GM12878 (cell line): ENCODE data around the gene CLTRN. TPM values are rescaled to one million over a fixed set of nuclear protein-coding genes. Genes with fewer than 3 reads are reported as not detected.

Experiments
- BCL11A ChIP-seq: IDR thresholded peaks from 2 replicates; pipeline ENCODE4 v1.6.1; 2011; ENCODE audit warnings: low read depth, low read length
- CBX5 ChIP-seq: sonication (generic); IDR thresholded peaks from 2 replicates; pipeline ENCODE4 v1.6.1; 2016; ENCODE audit warnings: low read depth, moderate library complexity, mild to moderate bottlenecking, inconsistent platforms
- E4F1 ChIP-seq: fragments of 450-650 bp; IDR thresholded peaks from 2 replicates; pipeline ENCODE4 v1.6.1; 2018; ENCODE audit warnings: borderline replicate concordance, mild to moderate bottlenecking; ENCODE audit not compliant: partially characterized antibody
- IKZF2 ChIP-seq, 2 experiments: fragments of 450-650 bp; IDR thresholded peaks; 2 replicates each; pipeline ENCODE4 v1.6.1; 2017; ENCODE audit warnings: mild to moderate bottlenecking in 2 of 2, moderate library complexity in 2 of 2
- JUND ChIP-seq: IDR thresholded peaks from 2 replicates; pipeline ENCODE4 v1.6.1; 2012; ENCODE audit warnings: low read depth, mild to moderate bottlenecking, low read length, improper control_type of control experiment, moderate library complexity
- KDM1A ChIP-seq: fragments of 200-600 bp; sonication (generic); IDR thresholded peaks from 2 replicates; pipeline ENCODE4 v1.6.1; 2016; ENCODE audit warnings: borderline replicate concordance
- MAX ChIP-seq: IDR thresholded peaks from 2 replicates; pipeline ENCODE4 v1.6.1; 2012; ENCODE audit warnings: low read depth, low read length, improper control_type of control experiment
- NFYB ChIP-seq: IDR thresholded peaks from 2 replicates; pipeline ENCODE4 v1.6.1; 2011; ENCODE audit warnings: low read depth, mild to moderate bottlenecking, low read length, improper control_type of control experiment, moderate library complexity; ENCODE audit not compliant: insufficient read depth
- NKRF ChIP-seq: fragments of 450-650 bp; conservative IDR thresholded peaks from 2 replicates; pipeline ENCODE4 v1.6.1; 2017; ENCODE audit warnings: mild to moderate bottlenecking, moderate library complexity
- POLR2A ChIP-seq: IDR thresholded peaks from 2 replicates; pipeline ENCODE4 v1.6.1; 2011; ENCODE audit warnings: low read depth, mild to moderate bottlenecking, low read length
- SREBF1 ChIP-seq: IDR thresholded peaks from 2 replicates; pipeline ENCODE4 v1.6.1; 2012; ENCODE audit warnings: mild to moderate bottlenecking, low read length
- ZBTB11 ChIP-seq: fragments of 450-650 bp; formaldehyde crosslinking; IDR thresholded peaks from 2 replicates; pipeline ENCODE4 v1.5.0; 2022; ENCODE audit warnings: mild to moderate bottlenecking, missing genetic modification characterization
- ZBTB33 ChIP-seq: fragments of 450-650 bp; IDR thresholded peaks from 2 replicates; pipeline ENCODE4 v1.6.1; 2017; ENCODE audit warnings: mild to moderate bottlenecking
- ZNF207 ChIP-seq: fragments of 450-650 bp; IDR thresholded peaks from 2 replicates; pipeline ENCODE4 v1.6.1; 2014; ENCODE audit warnings: antibody characterized with exemption, mild to moderate bottlenecking, borderline replicate concordance
- polyA plus RNA-seq, 11 experiments: library from polyadenylated mRNA; depleted of rRNA in 4 of 11; unstranded in 6 of 11; stranded (reverse) in 5 of 11; fragments of >200 nt; fragmentation: Nextera tagmentation in 4 of 11; fragmentation: Illumina TruSeq in 1 of 11; extraction: Ambion mirVana in 4 of 11; extraction: Trizol in 1 of 11; gene quantifications; 1 replicate in 1 of 11; 2 replicates in 10 of 11; pipeline versions ENCODE4 v1.2.1 to v1.2.3, GENCODE V29; 2011 to 2016; ENCODE audit warnings: inconsistent platforms in 2 of 11, missing spikeins in 2 of 11, low read depth in 1 of 11
- total RNA-seq, 4 experiments: library from RNA; depleted of rRNA in 3 of 4; stranded (reverse); fragments of >200 nt in 3 of 4; fragmentation: Illumina TruSeq in 1 of 4; extraction: Trizol in 1 of 4; gene quantifications; 2 replicates each; pipeline versions ENCODE4 v1.2.1 to v1.2.3, GENCODE V29; 2013 to 2021
- TF ChIP-seq, protein P1 (sequence below): fragments of 150-350 bp; IDR thresholded peaks from 2 replicates; pipeline ENCODE4 v1.6.1; 2016; ENCODE audit warnings: low read depth, low read length
- TF ChIP-seq, protein P2 (sequence below): IDR thresholded peaks from 2 replicates; pipeline ENCODE4 v1.6.1; 2012; ENCODE audit warnings: low read depth, low read length, improper control_type of control experiment

Gene CLTRN
- total and polyA plus RNA-seq, 10 of the 15 experiments (the other 5 are each of a cell fraction or from before 2014, with no cell fraction given) = 0.13 to 0.75 (median 0.27) TPM; not detected in 1

DNA sequence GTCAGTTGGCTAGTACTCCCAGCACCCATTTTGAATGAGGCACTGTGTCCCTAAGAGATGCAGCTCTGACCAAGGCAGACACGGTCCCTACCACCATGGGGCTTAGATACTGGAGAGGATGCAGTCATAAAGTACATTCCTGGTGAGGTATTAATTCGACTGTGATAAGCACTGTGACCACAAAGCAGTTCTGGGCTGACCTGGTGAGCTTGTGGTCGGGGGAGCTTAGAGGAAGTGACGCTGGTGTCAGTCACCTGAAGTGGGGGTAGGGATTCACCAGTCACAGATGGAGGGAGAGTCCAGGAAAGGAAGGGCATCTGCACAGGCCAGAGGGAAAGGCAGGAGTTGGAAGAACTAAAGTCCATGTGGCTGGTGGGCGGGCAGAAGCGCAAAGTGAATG lies 15.8 kb upstream of the CLTRN start (continued):
- TF ChIP-seq E4F1 (no peak), MAX (no peak), ZBTB33 (no peak), ZBTB11 (CRISPR knock-in tag) (no peak), BCL11A (no peak), IKZF2 (IDR thresholded peaks at IDR 0.05) (0 out of 4 replicates have a peak, but pooled peaks of 1 of the 2 experiments have one; percentile 9), KDM1A (no peak), ZNF207 (no peak), POLR2A (no peak), NKRF (no peak), JUND (no peak), SREBF1 (no peak), NFYB (no peak), CBX5 (no peak)
- TF ChIP-seq, protein P1, sequence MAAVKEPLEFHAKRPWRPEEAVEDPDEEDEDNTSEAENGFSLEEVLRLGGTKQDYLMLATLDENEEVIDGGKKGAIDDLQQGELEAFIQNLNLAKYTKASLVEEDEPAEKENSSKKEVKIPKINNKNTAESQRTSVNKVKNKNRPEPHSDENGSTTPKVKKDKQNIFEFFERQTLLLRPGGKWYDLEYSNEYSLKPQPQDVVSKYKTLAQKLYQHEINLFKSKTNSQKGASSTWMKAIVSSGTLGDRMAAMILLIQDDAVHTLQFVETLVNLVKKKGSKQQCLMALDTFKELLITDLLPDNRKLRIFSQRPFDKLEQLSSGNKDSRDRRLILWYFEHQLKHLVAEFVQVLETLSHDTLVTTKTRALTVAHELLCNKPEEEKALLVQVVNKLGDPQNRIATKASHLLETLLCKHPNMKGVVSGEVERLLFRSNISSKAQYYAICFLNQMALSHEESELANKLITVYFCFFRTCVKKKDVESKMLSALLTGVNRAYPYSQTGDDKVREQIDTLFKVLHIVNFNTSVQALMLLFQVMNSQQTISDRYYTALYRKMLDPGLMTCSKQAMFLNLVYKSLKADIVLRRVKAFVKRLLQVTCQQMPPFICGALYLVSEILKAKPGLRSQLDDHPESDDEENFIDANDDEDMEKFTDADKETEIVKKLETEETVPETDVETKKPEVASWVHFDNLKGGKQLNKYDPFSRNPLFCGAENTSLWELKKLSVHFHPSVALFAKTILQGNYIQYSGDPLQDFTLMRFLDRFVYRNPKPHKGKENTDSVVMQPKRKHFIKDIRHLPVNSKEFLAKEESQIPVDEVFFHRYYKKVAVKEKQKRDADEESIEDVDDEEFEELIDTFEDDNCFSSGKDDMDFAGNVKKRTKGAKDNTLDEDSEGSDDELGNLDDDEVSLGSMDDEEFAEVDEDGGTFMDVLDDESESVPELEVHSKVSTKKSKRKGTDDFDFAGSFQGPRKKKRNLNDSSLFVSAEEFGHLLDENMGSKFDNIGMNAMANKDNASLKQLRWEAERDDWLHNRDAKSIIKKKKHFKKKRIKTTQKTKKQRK = no peak
- TF ChIP-seq, protein P2, sequence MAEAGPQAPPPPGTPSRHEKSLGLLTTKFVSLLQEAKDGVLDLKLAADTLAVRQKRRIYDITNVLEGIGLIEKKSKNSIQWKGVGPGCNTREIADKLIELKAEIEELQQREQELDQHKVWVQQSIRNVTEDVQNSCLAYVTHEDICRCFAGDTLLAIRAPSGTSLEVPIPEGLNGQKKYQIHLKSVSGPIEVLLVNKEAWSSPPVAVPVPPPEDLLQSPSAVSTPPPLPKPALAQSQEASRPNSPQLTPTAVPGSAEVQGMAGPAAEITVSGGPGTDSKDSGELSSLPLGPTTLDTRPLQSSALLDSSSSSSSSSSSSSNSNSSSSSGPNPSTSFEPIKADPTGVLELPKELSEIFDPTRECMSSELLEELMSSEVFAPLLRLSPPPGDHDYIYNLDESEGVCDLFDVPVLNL = no peak
